ENCODE results near the gene EED.

DNA sequence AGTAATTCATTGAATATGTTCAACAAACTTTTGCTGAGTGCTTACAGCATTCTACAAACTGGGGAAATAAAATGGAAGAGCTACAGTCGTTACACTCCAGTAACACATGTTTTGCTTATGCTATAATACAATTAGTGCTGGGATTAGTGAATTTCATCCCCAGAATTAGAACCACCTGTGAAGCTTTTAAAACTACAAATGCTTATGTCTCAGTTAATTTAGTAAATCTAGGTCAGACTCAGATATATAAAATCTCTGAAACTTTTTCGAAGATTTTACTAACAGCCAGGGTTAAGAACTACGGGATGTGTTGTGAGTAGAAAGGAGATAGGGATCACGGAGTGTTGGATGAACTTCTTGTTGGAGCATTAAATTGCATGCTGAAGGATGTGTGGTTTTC lies 33.7 kb upstream of the EED start:
- no peak for TF ChIP-seq TAF1 (IDR thresholded peaks at IDR 0.05; ENCODE audit: low read depth)
- TF ChIP-seq, protein P1, sequence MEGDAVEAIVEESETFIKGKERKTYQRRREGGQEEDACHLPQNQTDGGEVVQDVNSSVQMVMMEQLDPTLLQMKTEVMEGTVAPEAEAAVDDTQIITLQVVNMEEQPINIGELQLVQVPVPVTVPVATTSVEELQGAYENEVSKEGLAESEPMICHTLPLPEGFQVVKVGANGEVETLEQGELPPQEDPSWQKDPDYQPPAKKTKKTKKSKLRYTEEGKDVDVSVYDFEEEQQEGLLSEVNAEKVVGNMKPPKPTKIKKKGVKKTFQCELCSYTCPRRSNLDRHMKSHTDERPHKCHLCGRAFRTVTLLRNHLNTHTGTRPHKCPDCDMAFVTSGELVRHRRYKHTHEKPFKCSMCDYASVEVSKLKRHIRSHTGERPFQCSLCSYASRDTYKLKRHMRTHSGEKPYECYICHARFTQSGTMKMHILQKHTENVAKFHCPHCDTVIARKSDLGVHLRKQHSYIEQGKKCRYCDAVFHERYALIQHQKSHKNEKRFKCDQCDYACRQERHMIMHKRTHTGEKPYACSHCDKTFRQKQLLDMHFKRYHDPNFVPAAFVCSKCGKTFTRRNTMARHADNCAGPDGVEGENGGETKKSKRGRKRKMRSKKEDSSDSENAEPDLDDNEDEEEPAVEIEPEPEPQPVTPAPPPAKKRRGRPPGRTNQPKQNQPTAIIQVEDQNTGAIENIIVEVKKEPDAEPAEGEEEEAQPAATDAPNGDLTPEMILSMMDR (IDR thresholded peaks at IDR 0.05; ENCODE audit: poor library complexity, severe bottlenecking) = no peak
- TF ChIP-seq POLR2AphosphoS5 (IDR thresholded peaks at IDR 0.05) = no peak
- TF ChIP-seq RAD21 (conservative IDR thresholded peaks at IDR 0.05) = no peak
- no peak for TF ChIP-seq MXI1 (conservative IDR thresholded peaks at IDR 0.05; ENCODE audit: poor library complexity, severe bottlenecking)
